Glomerular endothelial cell (primary cell): Measurements from ENCODE around the gene CENPQ. TPM values are rescaled to one million over a fixed set of nuclear protein-coding genes. Genes with fewer than 3 reads are reported as not detected.

Experiments used
- DNase-seq: peaks from one replicate; pipeline ENCODE4 v3.0.0-alpha.2; 2011; ENCODE audit warnings: low read depth, low spot score; ENCODE audit errors: extremely low read depth
- total RNA-seq: library from RNA; depleted of rRNA; stranded (reverse); fragments of >200 nt; gene quantifications from 2 replicates; pipeline ENCODE4 v1.2.3, GENCODE V29; 2015

The CENPQ gene
- total RNA-seq, 1 donor from 2014 or later = 3.2 TPM

GRCh38 chr6:49499623-49500022 is 36.5 kb downstream of the CENPQ start, which contains the start of gene GLYATL3:
GLYATL3 (plus strand) TSS chr6:49499923; CDS start chr6:49511991, 12,068 bp downstream.
- DNase-seq = no peak

- DNase-seq = no peak
Observed at GRCh38 chr6:49504666-49505065, 41.5 kb downstream of the CENPQ start.

- DNase-seq = no peak
Observed at GRCh38 chr6:49506569-49507111, 43.5 kb downstream of the CENPQ start.

GRCh38 chr6:49509342-49509741 is 46.2 kb downstream of the CENPQ start:
- DNase-seq = no peak

GRCh38 chr6:49513153-49513989 is 50.2 kb downstream of the CENPQ start:
- no peak for DNase-seq

GRCh38 chr6:49514571-49515484 is 51.7 kb downstream of the CENPQ start:
- DNase-seq = no peak

GRCh38 chr6:49515485-49516146 is 52.4 kb downstream of the CENPQ start:
- DNase-seq = no peak

- DNase-seq = no peak
Observed at GRCh38 chr6:49516147-49516505, 53.0 kb downstream of the CENPQ start.

GRCh38 chr6:49517919-49518318 is 54.7 kb downstream of the CENPQ start:
- DNase-seq = no peak

GRCh38 chr6:49519660-49520059 is 56.5 kb downstream of the CENPQ start:
- DNase-seq = no peak

GRCh38 chr6:49522710-49523593 is 59.8 kb downstream of the CENPQ start:
- DNase-seq = no peak

- no peak for DNase-seq
Observed at GRCh38 chr6:49523901-49524300, 60.7 kb downstream of the CENPQ start.

- DNase-seq = no peak
Observed at GRCh38 chr6:49524541-49524940, 61.4 kb downstream of the CENPQ start.

- no peak for DNase-seq
Observed at GRCh38 chr6:49526598-49526997, 63.4 kb downstream of the CENPQ start.

- no peak for DNase-seq
Observed at GRCh38 chr6:49527320-49527719, 64.2 kb downstream of the CENPQ start.

- DNase-seq = no peak
Observed at GRCh38 chr6:49528571-49528970, 65.4 kb downstream of the CENPQ start.

GRCh38 chr6:49530141-49530776 is 67.1 kb downstream of the CENPQ start:
- DNase-seq = no peak

GRCh38 chr6:49531774-49532569 is 68.8 kb downstream of the CENPQ start:
- peak; percentile 69 for DNase-seq

GRCh38 chr6:49535795-49536194 is 72.6 kb downstream of the CENPQ start:
- DNase-seq = no peak
